Naive thymus-derived CD4-positive, alpha-beta T cell (primary cell): Measurements from ENCODE around the gene NOC4L. TPM values are rescaled to one million over a fixed set of nuclear protein-coding genes. Genes with fewer than 3 reads are reported as not detected.

Experiments used
- ATAC-seq: fragments of 150-1000 bp; cut with Tn5 transposase; 2 replicates; pipeline ENCODE4 v1.10.0; 2021; ENCODE audit warnings: mild to moderate bottlenecking, moderate library complexity
- CTCF ChIA-PET: fragments of 350-600 bp; sonication (Branson Sonifier 250); formaldehyde crosslinking; loops from one replicate; lab custom pipeline; 2021; ENCODE audit warnings: antibody characterized with exemption; lab: Charles Lee
- POLR2A ChIA-PET: fragments of 350-600 bp; sonication (Branson Sonifier 250); formaldehyde crosslinking; loops from one replicate; lab custom pipeline; 2021; ENCODE audit warnings: antibody characterized with exemption, inconsistent platforms; lab: Charles Lee
- DNase-seq, 9 donors: peaks; one replicate each; pipeline versions ENCODE4 v3.0.0 to v3.0.0-alpha.2; 2020 to 2022; ENCODE audit warnings: mixed read lengths in 1 of 9
- H3K27ac ChIP-seq: one replicate; pipeline ENCODE4 v1.7.0; 2013; ENCODE audit warnings: mild to moderate bottlenecking, low read depth, low read length, moderate library complexity
- H3K27me3 ChIP-seq, 2 donors: one replicate each; pipeline ENCODE4 v1.7.0; 2013; ENCODE audit warnings: low read length in 2 of 2, mild to moderate bottlenecking in 2 of 2, moderate library complexity in 2 of 2; ENCODE audit not compliant: control insufficient read depth in 2 of 2, insufficient read depth in 2 of 2
- H3K36me3 ChIP-seq, 3 experiments: 1 replicate in 2 of 3; 2 replicates in 1 of 3; pipeline ENCODE4 v1.7.0; 2013; ENCODE audit warnings: low read length in 3 of 3, mild to moderate bottlenecking in 3 of 3, moderate library complexity in 1 of 3; ENCODE audit not compliant: insufficient read depth in 3 of 3, control insufficient read depth in 2 of 3
- H3K4me1 ChIP-seq, 2 donors: one replicate each; pipeline ENCODE4 v1.7.0; 2013; ENCODE audit warnings: low read length in 2 of 2, mild to moderate bottlenecking in 2 of 2, moderate library complexity in 1 of 2; ENCODE audit not compliant: control insufficient read depth in 2 of 2, insufficient read depth in 2 of 2
- H3K4me3 ChIP-seq: 2 replicates; pipeline ENCODE4 v1.7.0; 2013; ENCODE audit warnings: mild to moderate bottlenecking, low read length
- H3K9me3 ChIP-seq, 3 experiments: 1 replicate in 2 of 3; 2 replicates in 1 of 3; pipeline ENCODE4 v1.7.0; 2013; ENCODE audit warnings: low read length in 3 of 3; ENCODE audit not compliant: control insufficient read depth in 2 of 3
- H3K27ac Mint-ChIP-seq, 9 donors: one replicate each; pipeline ENCODE4 v1.8.0; 2020 to 2022; ENCODE audit warnings: mixed read lengths in 9 of 9, mild to moderate bottlenecking in 8 of 9, moderate library complexity in 5 of 9, inconsistent platforms in 2 of 9
- H3K27me3 Mint-ChIP-seq, 5 donors: one replicate each; pipeline ENCODE4 v1.8.0; 2021 to 2022; ENCODE audit warnings: mixed read lengths in 5 of 5, mild to moderate bottlenecking in 1 of 5
- H3K36me3 Mint-ChIP-seq, 5 donors: one replicate each; pipeline ENCODE4 v1.8.0; 2020 to 2022; ENCODE audit warnings: mixed read lengths in 5 of 5, mild to moderate bottlenecking in 3 of 5, inconsistent platforms in 1 of 5
- H3K4me1 Mint-ChIP-seq, 7 donors: one replicate each; pipeline ENCODE4 v1.8.0; 2020 to 2022; ENCODE audit warnings: mixed read lengths in 7 of 7, mild to moderate bottlenecking in 3 of 7, inconsistent platforms in 1 of 7
- H3K4me3 Mint-ChIP-seq, 10 donors: one replicate each; pipeline ENCODE4 v1.8.0; 2020 to 2022; ENCODE audit warnings: mild to moderate bottlenecking in 10 of 10, mixed read lengths in 10 of 10, moderate library complexity in 6 of 10, inconsistent platforms in 2 of 10
- H3K9me3 Mint-ChIP-seq, 11 donors: one replicate each; pipeline ENCODE4 v1.8.0; 2020 to 2022; ENCODE audit warnings: mixed read lengths in 11 of 11, mild to moderate bottlenecking in 4 of 11, inconsistent platforms in 1 of 11, moderate library complexity in 1 of 11
- intact Hi-C, 2 donors: fragments of 100-400 bp; cut with micrococcal nuclease; formaldehyde crosslinking; loops; one replicate each; pipeline ENCODE4 v1.15.1; 2023
- polyA plus RNA-seq, 2 donors: library from polyadenylated mRNA; unstranded; fragments of 300-500 nt; fragmentation: Illumina TruSeq; gene quantifications; one replicate each; pipeline ENCODE4 v1.2.3, GENCODE V29; 2021
- total RNA-seq, 6 experiments: library from RNA in 5 of 6; stranded (reverse) in 5 of 6; gene quantifications; 1 replicate in 5 of 6; 2 replicates in 1 of 6; pipeline ENCODE4 v1.2.3 and lab custom pipeline; 2021 to 2026

Gene NOC4L
- total and polyA plus RNA-seq, 7 experiments from 2014 or later, result 16.9 to 29.0 (median 21.1) TPM

DNA sequence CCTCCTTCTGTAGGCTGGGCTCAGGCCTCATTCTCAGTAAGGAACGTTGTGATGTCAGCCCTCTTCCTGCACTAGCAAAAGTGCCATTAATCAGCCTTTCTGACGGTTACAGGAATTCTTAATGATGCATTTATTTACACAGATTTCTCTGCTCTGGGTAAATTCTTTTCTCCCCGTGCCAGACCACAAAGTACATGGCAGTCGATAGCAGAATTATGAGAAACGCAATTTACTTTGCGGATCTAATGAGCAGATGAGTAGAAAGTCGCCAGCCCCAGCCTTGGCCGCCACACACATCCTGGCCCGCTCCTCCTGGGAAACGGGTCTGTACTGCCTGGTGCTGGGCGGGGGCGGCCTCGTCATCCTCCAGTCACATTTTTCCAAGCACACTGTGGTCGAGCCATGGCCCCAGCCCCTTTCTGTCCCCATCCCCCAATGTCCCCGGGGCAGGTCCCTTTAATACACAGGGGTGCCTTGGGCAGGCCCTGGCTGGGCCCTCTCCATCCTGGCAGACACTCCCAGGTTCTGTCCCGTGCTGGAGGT, 25.9 kb downstream of the NOC4L start:
- H3K27me3 ChIP-seq, result no peaks in the 10 kb centered on the region
- ChIA-PET POLR2A (interaction anchor here (1.0 kb wide), 1 partner anchor 9 kb away, joined by 3 read pairs; no protein-coding TSS in a partner anchor), CTCF (no interaction called here)
- Mint-ChIP-seq H3K4me3 (no peak overlapping the region), H3K27ac (no peak overlapping the region), H3K36me3 (peaks cover 0 to 4% (median 0%) of the 10 kb centered on the region in 5 donors), H3K27me3 (peaks cover 0 to 9% (median 0%) of the 10 kb centered on the region in 5 donors), H3K4me1 (peaks cover 0 to 23% (median 18%) of the 10 kb centered on the region in 7 donors), H3K9me3 (peaks cover 0 to 13% (median 0%) of the 10 kb centered on the region in 11 donors)
- intact Hi-C loops, result no loop called here
- H3K36me3 ChIP-seq, result no peaks in the 10 kb centered on the region
- DNase-seq (no peak), ATAC-seq (no peak)
- no peaks in the 10 kb centered on the region for H3K9me3 ChIP-seq
- peaks cover 0 to 21% of the 10 kb centered on the region in 2 donors for H3K4me1 ChIP-seq
- H3K4me3 ChIP-seq, result no peak overlapping the region
- no peak overlapping the region for H3K27ac ChIP-seq

DNA sequence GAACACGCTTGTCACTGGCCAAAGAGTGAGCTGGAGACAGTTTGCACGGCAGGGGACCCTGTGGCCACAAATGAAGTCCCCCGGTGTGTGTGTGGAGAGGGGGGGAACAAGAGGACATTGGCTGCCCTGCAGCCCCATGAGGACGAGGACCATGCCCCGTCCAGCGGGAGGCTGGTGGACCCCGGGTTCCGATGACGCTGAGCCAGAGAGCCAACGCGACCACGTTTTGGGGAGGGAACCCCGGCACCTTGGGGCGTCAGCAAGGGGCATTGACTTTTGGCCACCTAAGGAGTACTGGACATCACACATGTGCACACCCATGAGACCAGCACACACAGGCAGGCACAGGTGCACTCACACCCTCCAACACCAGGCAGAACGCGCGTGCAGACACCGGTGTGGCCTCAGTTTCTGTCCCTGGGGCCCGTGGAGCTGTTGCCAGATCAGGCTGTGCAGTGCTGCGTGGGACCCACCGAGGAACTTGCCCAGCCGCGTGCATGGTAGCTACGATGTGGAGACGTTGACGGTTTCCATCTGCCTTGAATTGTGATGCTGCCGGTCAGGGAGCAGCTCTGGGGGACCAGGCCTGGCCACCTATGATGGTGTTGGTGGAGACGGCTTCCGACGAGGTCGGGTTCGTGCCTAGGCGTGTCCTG, 26.5 kb downstream of the NOC4L start:
- H3K4me3 Mint-ChIP-seq, result peak overlapping the region in 1 of 10 donors; percentile 20

DNA sequence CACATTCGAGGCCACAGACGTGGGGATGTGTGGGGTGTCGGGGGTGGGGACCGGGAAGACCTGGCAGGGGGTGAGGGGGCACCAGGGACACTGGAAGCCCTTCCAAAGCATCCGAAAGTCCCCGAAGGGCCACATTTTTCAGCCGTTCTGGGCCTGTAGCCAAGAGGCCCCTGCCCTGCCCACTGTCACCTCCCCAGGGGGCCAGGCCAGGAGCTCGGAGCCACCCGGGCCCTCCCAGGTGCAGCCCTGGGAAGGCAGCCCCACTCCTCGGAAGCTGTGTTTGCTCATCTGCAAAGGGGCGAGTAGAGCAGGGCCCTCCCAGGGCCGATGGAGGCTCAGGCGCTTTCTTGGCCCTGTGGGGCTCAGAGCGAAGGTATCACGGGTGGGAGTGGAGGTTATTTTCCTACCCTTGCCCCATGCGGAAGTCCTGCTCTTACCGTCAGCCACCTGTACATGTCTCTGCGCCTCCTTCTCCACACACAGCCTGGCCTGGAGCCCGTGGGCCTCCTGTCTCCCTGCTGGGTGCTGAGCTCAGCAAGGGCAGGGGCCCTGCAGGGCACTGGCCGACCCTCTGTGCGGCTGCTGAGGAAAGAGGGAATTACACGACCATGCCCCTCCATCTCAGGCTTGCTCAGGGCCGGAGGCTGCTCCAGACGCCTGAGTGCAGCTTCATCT, 27.2 kb downstream of the NOC4L start:
- CTCF ChIA-PET, result interaction anchor here (1.0 kb wide), 1 partner anchor 18 kb away, joined by 3 read pairs; no protein-coding TSS in a partner anchor
- no peak for DNase-seq

More for the DNA sequence above, 26.5 kb downstream of the NOC4L start:
- Histone ChIP-seq H3K9me3 (no peaks in the 10 kb centered on the region), H3K27me3 (no peaks in the 10 kb centered on the region), H3K4me3 (no peak overlapping the region), H3K36me3 (no peaks in the 10 kb centered on the region), H3K4me1 (peaks cover 0 to 21% of the 10 kb centered on the region in 2 donors), H3K27ac (no peak overlapping the region)
- intact Hi-C loops, result no loop called here
- CTCF ChIA-PET, result interaction anchor here (1.0 kb wide), 1 partner anchor 17 kb away, joined by 3 read pairs; no protein-coding TSS in a partner anchor
- POLR2A ChIA-PET, result interaction anchor here (1.0 kb wide), 1 partner anchor 8 kb away, joined by 3 read pairs; no protein-coding TSS in a partner anchor
- DNase-seq (no peak), ATAC-seq (no peak)
- Mint-ChIP-seq H3K4me1 (peaks cover 0 to 23% (median 18%) of the 10 kb centered on the region in 7 donors), H3K9me3 (peaks cover 0 to 13% (median 0%) of the 10 kb centered on the region in 11 donors), H3K27ac (no peak overlapping the region), H3K27me3 (peaks cover 0 to 9% (median 0%) of the 10 kb centered on the region in 5 donors), H3K36me3 (peaks cover 0 to 4% (median 0%) of the 10 kb centered on the region in 5 donors)

DNA sequence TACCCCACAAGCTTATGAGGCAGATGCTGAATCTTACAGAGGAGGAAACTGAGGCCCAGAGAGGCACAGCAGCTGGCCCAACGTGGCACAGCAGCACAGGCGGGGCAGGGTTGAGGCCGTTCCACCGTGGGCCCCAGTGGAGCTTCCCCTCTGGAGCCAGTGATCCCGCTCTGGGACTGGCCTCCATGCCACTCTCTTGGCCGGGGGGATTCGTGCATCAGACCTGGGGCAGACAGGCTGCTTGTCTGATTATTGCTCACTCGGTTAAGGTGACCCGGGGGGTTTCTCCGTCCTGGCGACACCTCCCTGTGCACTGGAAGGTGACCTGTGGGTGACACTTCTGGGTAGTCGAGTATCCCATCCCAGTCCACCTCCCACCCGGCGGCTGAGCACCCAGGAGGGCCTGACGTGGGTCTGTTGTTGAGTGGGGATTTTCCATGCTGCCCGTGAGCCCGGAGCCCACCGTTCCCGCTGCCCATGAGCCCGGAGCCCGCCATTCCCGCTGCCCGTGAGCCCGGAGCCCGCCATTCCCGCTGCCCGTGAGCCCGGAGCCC, 27.8 kb downstream of the NOC4L start:
- H3K4me3 Mint-ChIP-seq, result no peak overlapping the region
- peaks cover 0 to 9% (median 0%) of the 10 kb centered on the region in 5 donors for H3K27me3 Mint-ChIP-seq
- intact Hi-C loops, result no loop called here
- Histone ChIP-seq H3K4me3 (no peak overlapping the region), H3K4me1 (peaks cover 0 to 21% of the 10 kb centered on the region in 2 donors), H3K27ac (no peak overlapping the region), H3K9me3 (no peaks in the 10 kb centered on the region), H3K36me3 (no peaks in the 10 kb centered on the region), H3K27me3 (no peaks in the 10 kb centered on the region)
- no peak overlapping the region for H3K27ac Mint-ChIP-seq
- ATAC-seq, result no peak
- POLR2A ChIA-PET, result no interaction called here
- DNase-seq, result no peak
- H3K4me1 Mint-ChIP-seq, result peaks cover 0 to 23% (median 19%) of the 10 kb centered on the region in 7 donors
- peaks cover 0 to 2% (median 0%) of the 10 kb centered on the region in 11 donors for H3K9me3 Mint-ChIP-seq
- H3K36me3 Mint-ChIP-seq, result peaks cover 0 to 2% (median 0%) of the 10 kb centered on the region in 5 donors
- CTCF ChIA-PET, result interaction anchor here (1.0 kb wide), 1 partner anchor 18 kb away, joined by 3 read pairs; no protein-coding TSS in a partner anchor

More for the DNA sequence above, 27.2 kb downstream of the NOC4L start:
- peaks cover 0 to 4% (median 0%) of the 10 kb centered on the region in 5 donors for H3K36me3 Mint-ChIP-seq
- H3K4me3 ChIP-seq, result no peak overlapping the region
- no peaks in the 10 kb centered on the region for H3K27me3 ChIP-seq
- ATAC-seq, result no peak
- no peak overlapping the region for H3K27ac ChIP-seq
- peaks cover 0 to 22% (median 18%) of the 10 kb centered on the region in 7 donors for H3K4me1 Mint-ChIP-seq
- intact Hi-C loops, result no loop called here
- H3K4me3 Mint-ChIP-seq, result no peak overlapping the region
- H3K27ac Mint-ChIP-seq, result no peak overlapping the region
- H3K4me1 ChIP-seq, result peaks cover 0 to 21% of the 10 kb centered on the region in 2 donors
- H3K27me3 Mint-ChIP-seq, result peaks cover 0 to 9% (median 0%) of the 10 kb centered on the region in 5 donors
- H3K9me3 ChIP-seq, result no peaks in the 10 kb centered on the region
- POLR2A ChIA-PET, result interaction anchor here (1.0 kb wide), 1 partner anchor 8 kb away, joined by 3 read pairs; no protein-coding TSS in a partner anchor
- H3K36me3 ChIP-seq, result no peaks in the 10 kb centered on the region
- H3K9me3 Mint-ChIP-seq, result peaks cover 0 to 8% (median 0%) of the 10 kb centered on the region in 11 donors

DNA sequence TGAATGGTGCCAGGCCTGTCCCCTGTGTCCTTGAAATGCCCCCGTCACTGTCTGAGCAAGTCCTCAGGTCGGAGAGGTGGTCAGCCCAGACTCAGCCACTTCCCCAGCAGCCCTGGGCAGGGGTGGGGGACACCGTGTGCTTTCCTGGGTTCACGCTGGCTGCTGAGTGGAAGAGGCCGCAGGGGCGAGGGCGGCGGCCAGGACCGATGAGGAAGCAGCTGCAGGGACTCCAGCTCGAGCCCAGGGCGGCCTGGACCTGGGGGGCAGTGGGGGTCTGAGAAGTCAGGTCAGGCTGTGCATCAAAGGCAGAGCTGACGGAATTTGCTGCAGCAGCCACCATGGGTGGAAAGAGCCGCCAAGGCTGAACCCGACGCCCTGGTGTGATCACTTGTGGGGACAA, 28.4 kb downstream of the NOC4L start:
- H3K36me3 ChIP-seq, result no peaks in the 10 kb centered on the region
- POLR2A ChIA-PET, result no interaction called here
- H3K9me3 ChIP-seq, result no peaks in the 10 kb centered on the region
- Mint-ChIP-seq H3K27ac (no peak overlapping the region), H3K4me3 (peak overlapping the region in 4 of 10 donors; percentile 53 to 74 (median 62)), H3K36me3 (no peaks in the 10 kb centered on the region), H3K4me1 (peaks cover 0 to 22% (median 19%) of the 10 kb centered on the region in 7 donors), H3K27me3 (peaks cover 0 to 9% (median 0%) of the 10 kb centered on the region in 5 donors), H3K9me3 (no peaks in the 10 kb centered on the region)
- DNase-seq (no peak), ATAC-seq (no peak)
- peaks cover 0 to 21% of the 10 kb centered on the region in 2 donors for H3K4me1 ChIP-seq
- CTCF ChIA-PET, result no interaction called here
- no peak overlapping the region for H3K27ac ChIP-seq
- H3K4me3 ChIP-seq, result no peak overlapping the region
- intact Hi-C loops, result no loop called here
- H3K27me3 ChIP-seq, result no peaks in the 10 kb centered on the region
